GM19397 (cell line): ENCODE measurements around the gene UTP18.
"Not testable (repeated sequence)": the region's sequence is repeated elsewhere in the genome, so short reads cannot be mapped to it uniquely, and the experiment has no call there.

ENCODE experiments used
- ATAC-seq: cut with Tn5 transposase; IDR thresholded peaks from one replicate; pipeline ENCODE4 v1.9.1; 2021; ENCODE audit warnings: mild to moderate bottlenecking, moderate library complexity; ENCODE audit not compliant: unreplicated experiment

The UTP18 gene

GRCh38 chr17:51330861-51331503, 70.6 kb downstream of the UTP18 start:
- not testable (repeated sequence) for ATAC-seq

- ATAC-seq: no peak
Observed at GRCh38 chr17:51335006-51335590, 74.8 kb downstream of the UTP18 start.

DNA sequence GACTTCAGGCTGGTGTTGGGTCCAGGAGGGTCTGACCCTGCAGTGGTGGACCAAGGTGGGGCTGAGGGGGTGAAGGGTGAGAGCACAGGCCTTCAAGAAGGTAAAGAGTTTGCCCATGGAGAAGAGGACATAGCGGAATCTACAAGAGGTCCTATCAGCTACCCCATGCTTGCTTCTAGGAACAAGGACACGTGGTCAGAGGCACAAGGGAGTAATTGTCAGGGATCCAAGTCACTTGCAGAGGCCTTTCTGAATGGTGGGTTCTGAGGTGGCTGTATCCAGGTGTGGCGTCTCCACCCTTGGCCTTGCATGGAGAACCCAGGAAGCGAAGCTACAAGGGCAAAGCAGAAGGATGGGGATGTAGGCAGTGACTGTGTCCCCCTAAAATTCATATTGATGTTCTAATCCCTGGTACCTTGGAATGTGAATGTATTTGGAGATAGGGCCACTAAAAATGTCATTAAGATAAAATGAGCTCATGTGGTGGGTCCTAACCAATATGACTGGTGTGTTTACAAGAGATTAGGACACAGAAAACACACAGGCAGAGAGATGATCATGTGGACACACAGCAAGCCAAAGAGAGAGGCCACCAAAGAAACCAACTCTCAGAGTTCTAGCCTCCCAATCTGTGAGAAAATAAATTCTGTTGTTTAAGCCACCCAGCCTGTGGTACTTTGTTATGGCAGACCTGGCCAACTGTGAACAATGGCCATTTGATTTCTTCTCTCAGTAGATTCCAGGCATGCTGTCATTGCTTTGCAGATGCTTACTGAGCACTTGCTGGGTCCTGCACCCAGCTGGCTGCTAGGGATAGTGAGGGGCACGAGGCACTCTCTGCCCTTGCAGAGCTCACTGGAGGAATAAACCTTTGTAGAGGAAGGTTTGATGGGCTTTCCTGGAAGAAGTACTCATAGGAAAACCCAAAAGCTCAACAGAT, 75.8 kb downstream of the UTP18 start:
- no peak for ATAC-seq

DNA sequence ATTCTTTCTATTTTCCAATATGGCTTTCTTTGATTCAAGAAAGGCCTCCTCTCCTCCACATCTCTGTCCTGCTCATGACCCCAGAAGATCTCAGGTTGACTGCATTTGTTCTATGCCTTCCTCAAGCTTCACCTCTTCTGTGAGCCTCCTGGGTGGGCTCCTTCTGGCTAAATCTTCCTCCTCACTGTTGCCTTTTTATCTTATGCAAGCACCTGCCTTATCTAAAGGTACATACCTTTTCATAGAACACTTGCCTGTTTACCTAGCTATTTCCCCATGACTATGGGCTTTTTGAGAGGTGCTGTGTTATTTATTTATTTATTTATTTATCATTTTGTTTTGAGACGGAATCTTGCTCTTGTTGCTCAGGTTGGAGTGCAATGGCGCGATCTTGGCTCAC, 81.1 kb downstream of the UTP18 start:
- no peak for ATAC-seq

- ATAC-seq: no peak
Observed at GRCh38 chr17:51342257-51342656, 81.9 kb downstream of the UTP18 start.

DNA sequence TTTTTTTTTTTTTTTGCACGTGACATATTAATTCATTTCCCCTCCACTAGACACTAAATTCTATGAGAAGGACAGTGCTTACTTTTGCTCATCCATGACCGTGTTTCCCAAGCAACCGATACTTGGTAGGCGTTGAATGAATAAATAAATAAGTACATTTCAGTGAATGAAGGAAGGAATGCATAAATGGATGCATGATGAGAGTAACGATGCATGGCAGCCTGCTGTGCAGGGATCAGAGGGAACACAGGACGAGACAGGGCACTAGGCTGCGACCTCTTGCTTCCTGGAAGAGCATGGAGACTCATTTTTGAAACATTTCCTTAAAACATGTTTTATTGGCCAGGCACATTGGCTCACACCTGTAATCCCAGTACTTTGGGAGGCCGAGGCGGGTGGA, 84.2 kb downstream of the UTP18 start:
- ATAC-seq: no peak

- ATAC-seq: no peak
Observed at GRCh38 chr17:51346218-51346982, 86.1 kb downstream of the UTP18 start.
